GM21423 (cell line): ENCODE measurements around the gene RFC1.

Experiments used
- ATAC-seq: cut with Tn5 transposase; IDR thresholded peaks from one replicate; pipeline ENCODE4 v1.9.1; 2021; ENCODE audit warnings: mild to moderate bottlenecking, moderate library complexity; ENCODE audit not compliant: unreplicated experiment

Gene RFC1

GRCh38 chr4:39353478-39354253 lies 12.5 kb downstream of the RFC1 start:
- peak; percentile 78 for ATAC-seq

- ATAC-seq = peak; percentile 6
Measured at GRCh38 chr4:39353149-39353477, 13.0 kb downstream of the RFC1 start.

GRCh38 chr4:39349326-39349725 lies 16.8 kb downstream of the RFC1 start:
- ATAC-seq = no peak

- ATAC-seq = no peak
Measured at GRCh38 chr4:39348371-39349315, 17.5 kb downstream of the RFC1 start.

- ATAC-seq = no peak
Measured at GRCh38 chr4:39346856-39347519, 19.2 kb downstream of the RFC1 start.

GRCh38 chr4:39342731-39343130 lies 23.4 kb downstream of the RFC1 start:
- no peak for ATAC-seq

GRCh38 chr4:39341075-39341725 lies 25.0 kb downstream of the RFC1 start:
- no peak for ATAC-seq

- no peak for ATAC-seq
Measured at GRCh38 chr4:39339968-39340367, 26.2 kb downstream of the RFC1 start.

GRCh38 chr4:39337841-39338240 lies 28.3 kb downstream of the RFC1 start:
- ATAC-seq = no peak

GRCh38 chr4:39335566-39335965 lies 30.6 kb downstream of the RFC1 start:
- no peak for ATAC-seq

GRCh38 chr4:39331191-39331590 lies 35.0 kb downstream of the RFC1 start:
- no peak for ATAC-seq

- no peak for ATAC-seq
Measured at GRCh38 chr4:39330353-39330752, 35.8 kb downstream of the RFC1 start.

- ATAC-seq = no peak
Measured at GRCh38 chr4:39326468-39326977, 39.6 kb downstream of the RFC1 start.

- no peak for ATAC-seq
Measured at GRCh38 chr4:39324897-39325613, 41.1 kb downstream of the RFC1 start.

- no peak for ATAC-seq
Measured at GRCh38 chr4:39324446-39324845, 41.7 kb downstream of the RFC1 start.

GRCh38 chr4:39323821-39324220 lies 42.3 kb downstream of the RFC1 start:
- no peak for ATAC-seq

GRCh38 chr4:39320381-39321115 lies 45.6 kb downstream of the RFC1 start:
- ATAC-seq = no peak

GRCh38 chr4:39319676-39320075 lies 46.5 kb downstream of the RFC1 start:
- no peak for ATAC-seq

GRCh38 chr4:39312816-39313215 lies 53.3 kb downstream of the RFC1 start:
- no peak for ATAC-seq
